HUES48 (cell line): ENCODE measurements around the gene RASGRF2.

Experiments
- H3K27ac ChIP-seq: one replicate; pipeline ENCODE4 v1.7.0; 2013; ENCODE audit warnings: low read depth, low read length, inconsistent platforms
- H3K27me3 ChIP-seq: 2 replicates; pipeline ENCODE4 v1.6.1; 2013; ENCODE audit warnings: mild to moderate bottlenecking, low read length; ENCODE audit not compliant: control insufficient read depth, insufficient read depth
- H3K36me3 ChIP-seq: 2 replicates; pipeline ENCODE4 v1.6.1; 2013; ENCODE audit warnings: low read length; ENCODE audit not compliant: control insufficient read depth, insufficient read depth
- H3K4me1 ChIP-seq: 2 replicates; pipeline ENCODE4 v1.6.1; 2013; ENCODE audit warnings: mild to moderate bottlenecking, low read length; ENCODE audit not compliant: control insufficient read depth, insufficient read depth
- H3K4me3 ChIP-seq: 2 replicates; pipeline ENCODE4 v1.5.1; 2013; ENCODE audit warnings: mild to moderate bottlenecking, low read depth, low read length
- H3K9ac ChIP-seq: 2 replicates; pipeline ENCODE4 v1.6.1; 2013; ENCODE audit warnings: mild to moderate bottlenecking, low read depth, low read length, moderate library complexity
- H3K9me3 ChIP-seq: 2 replicates; pipeline ENCODE4 v1.6.1; 2013; ENCODE audit warnings: low read length; ENCODE audit not compliant: control insufficient read depth, insufficient read depth

RASGRF2 gene

DNA sequence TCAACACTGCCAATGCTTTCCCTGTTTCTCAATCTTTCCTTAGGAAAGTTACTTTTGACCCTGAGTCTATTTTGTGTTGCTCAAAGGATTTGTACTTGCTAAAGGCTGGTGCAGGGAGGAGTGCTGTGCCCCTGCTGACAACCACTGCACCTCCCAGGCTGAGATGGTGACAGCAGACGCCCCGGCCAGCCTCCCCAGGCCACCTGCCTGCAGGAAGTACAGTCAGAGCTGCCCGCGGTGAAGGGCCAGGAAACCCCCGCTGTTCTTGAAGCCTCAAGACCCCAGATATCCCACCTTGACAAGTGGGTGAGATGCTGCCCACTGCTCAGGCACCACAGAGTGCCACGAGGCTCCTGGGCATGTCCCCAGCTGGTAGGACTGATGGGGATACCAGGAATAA, 228.8 kb downstream of the RASGRF2 start:
- no peaks in the 10 kb centered on the region for H3K9me3 ChIP-seq
- no peaks in the 10 kb centered on the region for H3K36me3 ChIP-seq
- no peak overlapping the region for H3K9ac ChIP-seq
- no peak overlapping the region for H3K4me3 ChIP-seq
- H3K4me1 ChIP-seq = peaks cover 5% of the 10 kb centered on the region
- no peak overlapping the region for H3K27ac ChIP-seq
- no peaks in the 10 kb centered on the region for H3K27me3 ChIP-seq

DNA sequence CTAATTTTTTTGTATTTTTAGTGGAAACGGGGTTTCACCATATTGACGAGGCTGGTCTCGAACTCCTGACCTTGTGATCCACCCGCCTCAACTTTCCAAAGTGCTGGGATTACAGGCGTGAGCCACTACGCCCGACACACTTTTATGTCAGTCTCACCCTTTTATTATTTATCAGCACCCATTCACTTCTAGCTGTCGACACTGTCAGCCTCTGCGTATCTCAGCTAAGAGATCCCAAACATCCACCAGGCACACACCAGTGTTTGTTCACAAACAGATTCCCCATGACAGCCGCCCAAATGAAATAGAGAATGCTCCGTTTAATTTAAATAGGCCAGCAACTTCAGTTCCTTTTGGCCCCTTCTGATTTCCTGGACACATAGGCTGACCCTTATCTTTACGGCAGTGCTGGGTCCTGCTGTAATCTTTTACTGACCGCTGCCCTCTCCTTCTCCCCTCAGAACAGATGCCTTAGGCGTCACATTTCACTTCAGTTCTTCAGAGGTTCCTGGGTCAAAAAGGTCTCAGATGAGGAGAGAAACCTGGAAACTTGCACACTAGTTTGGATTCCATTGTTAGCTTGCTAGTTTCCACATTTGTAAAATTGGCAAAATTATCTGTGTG, 229.8 kb downstream of the RASGRF2 start:
- H3K9ac ChIP-seq = no peak overlapping the region
- H3K36me3 ChIP-seq = no peaks in the 10 kb centered on the region
- no peak overlapping the region for H3K27ac ChIP-seq
- no peak overlapping the region for H3K4me3 ChIP-seq
- no peaks in the 10 kb centered on the region for H3K9me3 ChIP-seq
- peaks cover 12% of the 10 kb centered on the region for H3K4me1 ChIP-seq
- H3K27me3 ChIP-seq = no peaks in the 10 kb centered on the region

DNA sequence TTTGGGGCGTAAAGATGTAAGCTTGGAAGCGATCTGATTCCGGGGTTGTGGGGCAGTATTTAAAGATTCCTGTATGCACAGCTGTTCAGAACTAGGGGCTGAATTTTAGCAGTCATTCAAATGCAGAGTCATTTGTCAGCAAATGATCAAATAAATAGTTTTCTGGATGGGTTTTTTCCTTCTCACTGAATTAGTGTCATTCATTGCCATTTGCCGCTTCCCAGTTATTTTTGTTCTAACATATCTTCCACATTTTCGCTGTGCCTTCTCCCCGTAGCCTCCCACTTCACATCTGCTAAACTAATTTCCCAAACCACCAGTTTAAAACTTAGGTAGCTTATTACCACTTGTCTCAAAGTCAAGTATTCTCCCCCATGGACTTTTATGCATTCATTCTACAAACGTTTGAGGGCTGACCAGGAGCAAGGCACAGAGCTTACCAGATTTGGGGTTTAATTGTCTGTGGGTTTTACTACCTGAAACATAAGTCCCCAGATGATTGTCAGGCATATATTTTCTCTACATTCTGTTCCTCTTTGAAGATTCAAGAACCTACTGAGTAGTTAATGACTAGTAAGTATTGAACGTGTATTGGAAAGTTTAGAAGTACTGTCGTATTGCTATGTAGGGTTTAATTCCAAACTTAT, 231.7 kb downstream of the RASGRF2 start:
- Histone ChIP-seq H3K27ac (no peak overlapping the region), H3K4me1 (peaks cover 12% of the 10 kb centered on the region), H3K9ac (no peak overlapping the region), H3K27me3 (no peaks in the 10 kb centered on the region), H3K36me3 (no peaks in the 10 kb centered on the region), H3K4me3 (no peak overlapping the region), H3K9me3 (no peaks in the 10 kb centered on the region)

- Histone ChIP-seq H3K9me3 (no peaks in the 10 kb centered on the region), H3K27ac (no peak overlapping the region), H3K4me1 (peaks cover 12% of the 10 kb centered on the region), H3K36me3 (no peaks in the 10 kb centered on the region), H3K9ac (no peak overlapping the region), H3K27me3 (no peaks in the 10 kb centered on the region), H3K4me3 (no peak overlapping the region)
Measured at GRCh38 chr5:81192373-81192750, 232.2 kb downstream of the RASGRF2 start.

- Histone ChIP-seq H3K4me1 (peaks cover 12% of the 10 kb centered on the region), H3K9ac (no peak overlapping the region), H3K4me3 (no peak overlapping the region)
Measured at GRCh38 chr5:81194633-81195334, 234.6 kb downstream of the RASGRF2 start.

DNA sequence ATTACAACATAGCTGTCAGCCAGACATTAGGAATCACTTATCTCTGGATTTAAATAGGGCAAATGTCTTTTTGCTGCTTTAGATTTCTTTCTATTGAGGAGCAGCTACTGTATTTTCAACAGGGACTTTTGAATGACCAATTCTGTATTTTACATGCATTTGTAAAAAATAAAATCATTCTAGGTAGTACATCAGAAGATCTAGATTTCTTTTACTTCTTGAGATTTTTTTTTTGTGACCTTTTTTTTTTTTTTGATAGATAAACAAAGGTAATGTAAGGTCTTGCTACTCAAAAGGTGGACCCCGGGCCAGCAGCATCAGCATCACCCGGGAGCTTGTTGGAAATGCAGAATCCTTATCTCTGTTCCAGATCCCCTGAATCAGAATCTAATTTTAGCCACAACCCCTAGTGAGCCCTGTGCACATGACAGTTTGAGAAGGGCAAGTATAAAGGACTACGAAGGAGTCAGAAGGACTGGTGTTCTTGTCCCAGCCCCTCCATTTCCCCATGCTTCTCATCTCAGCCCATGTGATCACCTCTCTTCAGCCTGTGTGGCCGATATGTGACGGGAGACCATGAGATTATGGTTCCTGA, 235.3 kb downstream of the RASGRF2 start:
- H3K27ac ChIP-seq = no peak overlapping the region
- H3K36me3 ChIP-seq = no peaks in the 10 kb centered on the region
- H3K27me3 ChIP-seq = no peaks in the 10 kb centered on the region
- no peak overlapping the region for H3K9ac ChIP-seq
- no peaks in the 10 kb centered on the region for H3K9me3 ChIP-seq
- H3K4me3 ChIP-seq = no peak overlapping the region
- peaks cover 12% of the 10 kb centered on the region for H3K4me1 ChIP-seq

More at GRCh38 chr5:81194633-81195334, 234.6 kb downstream of the RASGRF2 start:
- Histone ChIP-seq H3K27me3 (no peaks in the 10 kb centered on the region), H3K36me3 (no peaks in the 10 kb centered on the region), H3K27ac (peak overlapping the region; percentile 59), H3K9me3 (no peaks in the 10 kb centered on the region)

GRCh38 chr5:81202655-81203054, 242.5 kb downstream of the RASGRF2 start:
- Histone ChIP-seq H3K4me1 (no peaks in the 10 kb centered on the region), H3K27me3 (no peaks in the 10 kb centered on the region), H3K27ac (no peak overlapping the region), H3K4me3 (no peak overlapping the region), H3K9ac (no peak overlapping the region), H3K9me3 (no peaks in the 10 kb centered on the region), H3K36me3 (peaks cover 9% of the 10 kb centered on the region; the same call in 1 of the 2 replicates)

DNA sequence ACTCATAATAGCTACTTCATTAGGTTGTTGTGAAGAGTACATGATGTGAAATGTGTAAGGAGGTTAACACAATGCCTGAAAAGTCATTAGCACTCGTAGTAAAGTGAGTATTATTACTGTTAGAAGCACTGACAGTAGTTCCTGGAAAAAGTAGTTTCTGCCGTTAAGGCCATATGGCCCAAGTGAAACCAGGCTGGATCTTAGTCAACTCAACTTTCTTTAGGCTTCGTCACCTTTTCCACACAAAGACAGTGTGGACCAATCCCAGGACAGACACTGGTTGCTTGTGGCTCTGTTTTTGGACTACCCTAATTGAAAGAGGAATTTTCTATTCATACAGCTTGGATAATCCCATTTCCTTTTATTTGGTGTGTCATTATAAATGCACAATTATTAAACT, 243.6 kb downstream of the RASGRF2 start:
- H3K36me3 ChIP-seq = peaks cover 15% of the 10 kb centered on the region; the same call in 1 of the 2 replicates
- no peak overlapping the region for H3K27ac ChIP-seq
- H3K27me3 ChIP-seq = no peaks in the 10 kb centered on the region
- no peaks in the 10 kb centered on the region for H3K4me1 ChIP-seq
- H3K9ac ChIP-seq = no peak overlapping the region
- H3K9me3 ChIP-seq = no peaks in the 10 kb centered on the region
- H3K4me3 ChIP-seq = no peak overlapping the region

DNA sequence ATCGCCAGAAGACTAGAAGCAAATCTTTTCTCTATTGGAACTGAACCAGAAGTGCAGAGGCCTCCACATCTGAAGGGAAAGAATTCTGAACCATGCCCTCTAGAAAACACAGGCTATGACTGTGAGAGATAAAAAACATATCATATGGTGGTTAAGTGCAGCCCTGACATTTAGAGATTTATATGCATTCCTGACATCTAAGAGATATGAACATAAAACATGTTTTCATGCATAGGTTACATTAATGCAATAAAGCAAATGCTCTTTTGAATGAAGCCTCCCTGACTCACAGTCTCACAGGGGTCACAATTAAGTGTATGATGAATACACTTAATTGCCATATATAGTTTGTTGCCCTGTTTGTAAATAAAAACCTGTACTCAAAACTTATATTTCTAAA, 244.0 kb downstream of the RASGRF2 start:
- no peaks in the 10 kb centered on the region for H3K4me1 ChIP-seq
- no peak overlapping the region for H3K9ac ChIP-seq
- H3K27me3 ChIP-seq = no peaks in the 10 kb centered on the region
- no peak overlapping the region for H3K4me3 ChIP-seq
- H3K36me3 ChIP-seq = peaks cover 18% of the 10 kb centered on the region; the same call in 1 of the 2 replicates
- H3K27ac ChIP-seq = no peak overlapping the region
- no peaks in the 10 kb centered on the region for H3K9me3 ChIP-seq

DNA sequence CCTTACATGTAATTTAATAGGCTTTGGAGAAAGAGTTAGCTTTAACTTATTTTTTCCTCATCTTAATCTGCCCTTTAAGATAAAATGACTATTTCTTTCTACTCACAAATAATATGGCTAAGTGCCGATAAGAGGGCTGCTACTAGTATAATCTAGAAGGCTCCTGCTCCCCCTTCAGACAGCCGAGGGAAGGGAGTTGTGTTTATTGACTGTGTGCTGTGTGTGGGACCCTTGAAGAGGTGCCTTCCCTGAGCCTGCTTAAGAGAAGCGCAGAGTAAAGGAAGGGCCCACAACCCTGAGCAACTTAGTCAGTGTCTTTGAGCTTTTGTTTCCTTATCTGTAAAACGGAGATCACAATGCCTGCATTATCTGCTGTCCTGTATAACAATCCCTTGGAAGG, 244.9 kb downstream of the RASGRF2 start:
- Histone ChIP-seq H3K4me1 (no peaks in the 10 kb centered on the region), H3K36me3 (peaks cover 18% of the 10 kb centered on the region; the same call in 1 of the 2 replicates), H3K27ac (no peak overlapping the region), H3K9me3 (no peaks in the 10 kb centered on the region), H3K9ac (no peak overlapping the region), H3K4me3 (no peak overlapping the region), H3K27me3 (no peaks in the 10 kb centered on the region)

DNA sequence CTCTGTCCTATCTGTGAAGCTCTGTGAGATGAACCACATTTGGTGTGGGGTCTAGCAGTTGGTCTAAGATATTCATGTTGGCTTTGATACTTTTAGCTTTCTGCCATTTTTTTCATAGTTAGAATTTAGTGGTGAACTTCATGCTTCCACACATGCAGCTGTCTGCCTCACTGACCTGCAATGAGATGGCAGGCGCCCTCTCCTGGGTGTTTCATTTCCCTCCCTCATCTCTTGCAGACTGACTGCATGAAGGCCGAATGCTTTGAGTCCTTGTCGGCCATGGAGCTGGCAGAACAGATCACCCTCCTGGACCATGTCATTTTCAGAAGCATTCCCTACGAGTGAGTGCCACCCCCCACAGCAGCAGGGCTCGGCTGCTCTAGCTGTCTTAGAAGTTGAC, 246.8 kb downstream of the RASGRF2 start:
- H3K36me3 ChIP-seq = peaks cover 13% of the 10 kb centered on the region; the same call in 1 of the 2 replicates
- no peaks in the 10 kb centered on the region for H3K4me1 ChIP-seq
- H3K27ac ChIP-seq = no peak overlapping the region
- no peak overlapping the region for H3K9ac ChIP-seq
- no peaks in the 10 kb centered on the region for H3K27me3 ChIP-seq
- H3K9me3 ChIP-seq = no peaks in the 10 kb centered on the region
- no peak overlapping the region for H3K4me3 ChIP-seq
